A549 treated with Mapracorat at 1 μM for 4 hours (cell line): ENCODE measurements around the gene RANBP9. TPM values are rescaled to one million over a fixed set of nuclear protein-coding genes. Genes with fewer than 3 reads are reported as not detected.

Experiments used
- total RNA-seq: library from RNA; stranded (reverse); fragments of 200-300 nt; extraction: Qiagen RNA extraction; gene quantifications from 5 replicates; pipeline ENCODE4 v1.2.3, GENCODE V29; 2022

Gene RANBP9
- total RNA-seq = 11.1 to 15.5 TPM (median 12.0 TPM) in 5 replicates

DNA sequence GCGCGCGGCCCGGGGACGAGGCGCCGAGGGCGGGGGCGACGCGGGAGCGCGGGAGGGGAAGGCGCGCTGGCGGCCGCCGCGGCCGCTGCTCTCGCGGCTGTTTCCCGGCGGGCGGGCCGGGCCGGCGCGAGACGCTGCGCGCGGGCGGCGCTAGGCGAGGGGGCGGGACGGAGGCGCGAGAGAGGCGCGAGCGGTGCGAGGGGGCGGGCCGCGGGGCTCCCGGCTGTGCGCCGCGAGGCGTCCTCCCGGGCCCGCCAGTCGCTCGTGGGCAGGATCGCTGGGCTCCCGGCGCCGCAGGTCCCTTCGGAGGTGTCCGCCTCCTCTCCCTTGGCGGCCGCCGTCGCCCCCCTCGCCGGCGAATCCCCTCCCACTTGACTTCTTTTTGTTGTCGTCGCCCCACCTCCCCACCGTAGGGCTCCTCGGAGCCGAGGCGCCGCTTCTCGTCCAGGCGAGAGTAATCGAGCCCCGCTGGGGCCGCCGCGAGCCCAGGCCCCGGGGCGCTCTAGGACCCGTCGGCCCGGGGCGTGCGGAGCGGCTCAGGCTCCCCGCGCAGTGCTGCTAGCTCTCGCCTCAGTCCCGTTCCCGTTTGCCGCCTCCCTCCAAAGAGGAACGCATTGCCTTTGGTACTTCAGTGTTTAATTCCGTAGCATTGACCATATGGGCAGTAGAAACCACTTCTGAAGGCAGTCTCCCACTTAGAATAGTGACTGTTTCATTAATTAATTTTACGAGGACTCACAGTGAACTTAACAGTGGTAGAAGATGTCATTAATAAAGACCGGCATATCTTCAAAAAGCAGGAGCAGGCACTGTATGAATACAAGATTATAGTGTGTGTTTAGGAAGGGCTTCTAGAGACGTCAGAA, at the start of gene RANBP9:
Gene RANBP9 (minus strand): TSS at position 103 of the 866 bp plus-strand sequence. CDS start 330 bp downstream, outside the sequence.

DNA sequence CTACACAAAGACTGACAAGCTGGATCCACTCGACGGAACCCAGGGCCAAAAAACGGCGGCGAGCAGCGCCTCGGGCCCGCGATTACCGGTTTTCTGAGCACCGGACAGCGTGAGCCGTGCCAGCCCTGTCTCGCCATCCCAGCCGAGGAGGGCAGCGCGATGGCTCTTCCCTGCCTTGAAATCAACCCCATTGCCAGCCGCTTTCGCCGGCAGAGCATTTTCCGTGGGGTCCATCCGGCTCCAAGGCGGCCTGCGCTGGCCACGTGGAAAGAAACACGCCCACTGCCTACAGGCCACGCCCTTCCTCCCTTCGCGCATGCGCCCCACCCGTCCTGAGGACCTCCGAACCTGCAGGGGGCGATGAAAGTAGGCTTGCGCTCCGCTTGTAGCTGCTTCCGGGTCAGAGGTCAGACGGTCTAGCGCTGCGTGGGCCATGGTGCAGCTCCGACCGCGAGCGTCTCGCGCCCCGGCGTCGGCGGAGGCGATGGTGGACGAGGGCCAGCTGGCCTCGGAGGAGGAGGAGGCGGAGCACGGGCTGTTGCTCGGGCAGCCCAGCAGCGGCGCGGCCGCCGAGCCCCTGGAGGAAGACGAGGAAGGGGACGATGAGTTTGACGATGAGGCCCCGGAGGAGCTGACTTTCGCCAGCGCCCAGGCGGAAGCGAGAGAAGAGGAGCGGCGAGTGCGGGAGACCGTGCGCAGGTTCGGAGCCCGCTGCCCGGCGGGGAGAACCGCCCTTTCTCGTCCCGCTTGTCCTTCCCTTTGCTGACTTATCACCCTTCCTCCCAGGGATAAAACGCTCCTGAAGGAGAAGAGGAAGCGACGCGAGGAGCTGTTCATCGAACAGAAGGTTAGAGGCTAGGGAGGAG, 96.5 kb downstream of the RANBP9 start, which contains the start of gene NOL7:
Gene NOL7 (plus strand): TSS at position 410 of the 866 bp plus-strand sequence. CDS start 24 bp downstream, at position 434.

DNA sequence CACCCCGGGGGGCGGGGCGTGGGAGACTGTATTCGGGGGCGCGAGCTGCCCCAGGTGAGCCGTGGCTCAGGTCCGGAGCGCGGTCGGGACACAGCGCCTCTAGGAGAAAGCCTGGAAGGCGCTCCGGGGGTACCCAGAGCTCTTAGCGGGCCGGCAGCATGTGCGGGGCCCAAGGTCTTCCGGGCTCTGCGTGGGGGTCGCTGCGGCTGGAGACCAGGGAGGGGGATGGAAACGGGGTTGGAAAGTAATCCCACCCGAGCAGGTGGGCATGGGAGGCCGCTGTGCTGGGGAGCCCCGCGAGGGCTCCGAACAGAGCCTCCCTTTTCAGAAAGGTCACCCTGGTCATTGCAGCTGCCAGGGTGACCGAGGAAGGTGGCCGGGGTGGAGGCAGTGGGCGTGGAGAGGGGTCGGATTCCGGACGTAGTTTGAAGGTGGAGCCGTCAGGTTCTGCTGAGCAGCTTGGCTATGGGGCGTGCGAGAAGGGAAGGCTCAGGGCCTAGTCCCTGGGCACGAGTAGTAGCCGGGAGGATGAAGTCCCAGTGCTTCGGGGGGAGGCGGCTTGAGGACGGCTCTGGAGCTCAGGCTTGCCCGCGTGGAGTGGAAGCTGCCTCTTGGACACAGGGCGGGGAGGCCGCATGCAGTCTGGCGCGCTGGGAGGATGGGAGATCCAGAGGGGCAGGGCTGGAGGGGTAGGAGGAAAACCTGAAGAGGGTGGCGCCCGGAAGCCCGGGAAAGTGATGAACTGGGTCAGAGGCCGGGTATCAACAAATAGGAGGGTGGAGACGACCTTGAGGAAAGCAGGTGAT, 136.9 kb downstream of the RANBP9 start, which contains the start of gene SIRT5:
Gene SIRT5 (plus strand): TSS at position 31 of the 806 bp plus-strand sequence. CDS start 9,510 bp downstream, outside the sequence.

Other genes with a start within 250 kb of the RANBP9 start
- gene GFOD1, start 224.2 kb downstream of the RANBP9 start, total RNA-seq = 1.5 to 1.9 TPM (median 1.6 TPM) in 5 replicates
- gene SIRT5, start 137.2 kb downstream of the RANBP9 start, total RNA-seq = 3.4 to 4.2 TPM (median 3.5 TPM) in 5 replicates
- 65.2 to 79.4 TPM (median 66.3 TPM) in 5 replicates for gene NOL7, start 96.5 kb downstream of the RANBP9 start, total RNA-seq
- gene MCUR1, start 102.7 kb upstream of the RANBP9 start, total RNA-seq = 11.0 to 15.4 TPM (median 15.0 TPM) in 5 replicates
- gene RNF182, start 213.1 kb upstream of the RANBP9 start, total RNA-seq = 3.2 to 3.6 TPM (median 3.4 TPM) in 5 replicates